GM19099 (cell line): ENCODE data around the gene RAB11FIP5.

Experiments used
- POLR2A ChIP-seq: IDR thresholded peaks from 3 replicates; pipeline ENCODE4 v1.6.1; 2011; ENCODE audit warnings: low read depth; ENCODE audit not compliant: insufficient read length; ENCODE audit errors: extremely low read depth

RAB11FIP5 gene

DNA sequence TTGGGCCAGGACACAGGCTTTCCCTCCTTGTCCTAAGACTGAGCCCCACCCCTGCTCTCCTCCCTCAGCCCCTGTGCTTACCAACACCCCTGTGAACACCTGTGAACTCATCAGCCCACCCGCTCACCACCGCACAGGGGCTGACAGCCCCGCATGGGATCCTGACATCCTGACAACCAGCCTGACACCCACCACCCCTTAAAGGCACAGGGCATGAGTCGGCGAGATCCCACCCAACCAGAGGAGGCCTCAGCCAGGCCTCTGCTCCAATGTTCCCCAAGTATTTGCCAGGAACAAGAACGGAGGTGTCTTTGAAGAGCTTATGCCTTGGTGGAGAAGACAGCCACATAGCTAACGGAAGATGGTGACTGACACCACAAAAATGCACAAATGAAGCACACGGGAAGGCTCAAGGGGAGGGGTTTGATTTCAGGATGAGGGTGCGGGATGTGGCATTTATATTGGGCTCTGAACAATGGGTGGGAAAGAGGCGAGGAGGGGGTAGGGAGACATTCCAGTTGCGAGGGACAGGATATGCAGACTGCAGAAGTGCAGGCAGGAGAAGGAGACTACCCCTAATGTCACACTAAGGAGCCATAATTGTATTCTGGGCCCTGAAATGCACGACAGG is 11.0 kb downstream of the RAB11FIP5 start:
- TF ChIP-seq POLR2A = no peak

DNA sequence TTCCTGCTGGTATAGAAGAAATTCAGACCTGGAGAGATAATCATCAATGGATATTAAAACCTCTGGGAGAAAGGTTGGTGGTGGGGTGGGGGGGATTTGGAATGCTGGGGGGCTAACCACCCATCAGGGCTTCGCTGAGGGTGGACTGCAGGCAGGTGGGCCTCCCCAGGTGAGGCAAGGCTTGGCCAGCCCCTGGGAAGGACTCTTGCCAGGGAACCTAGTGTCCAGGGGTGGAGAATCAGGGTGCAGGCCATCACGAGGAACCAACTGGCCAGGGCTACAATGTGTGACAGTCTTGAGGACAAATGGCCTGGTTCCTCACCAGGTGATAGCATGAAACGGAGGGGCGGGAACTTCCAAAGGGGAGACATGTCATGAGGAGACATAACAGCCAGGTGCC is 11.8 kb downstream of the RAB11FIP5 start:
- TF ChIP-seq POLR2A = no peak

DNA sequence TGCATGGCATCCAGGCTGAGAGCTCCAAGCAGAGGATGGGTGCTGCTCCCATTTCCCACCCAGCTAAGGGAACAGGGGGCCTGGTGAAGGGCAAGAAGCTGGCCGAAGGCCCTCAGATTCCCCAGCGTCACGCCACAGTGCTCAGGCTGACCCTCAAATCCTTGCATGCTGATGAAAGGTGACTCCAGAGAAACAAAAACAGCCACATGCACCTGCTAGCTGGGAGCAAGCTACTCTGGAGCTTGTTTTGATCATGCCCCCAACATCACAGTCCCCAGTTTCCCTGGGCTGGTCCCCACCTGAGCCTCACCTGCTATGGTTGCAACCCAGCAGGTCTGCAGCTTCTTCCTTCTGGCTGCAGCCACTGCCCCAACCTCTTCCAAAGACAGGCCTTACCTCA is 13.3 kb downstream of the RAB11FIP5 start:
- TF ChIP-seq POLR2A = no peak

DNA sequence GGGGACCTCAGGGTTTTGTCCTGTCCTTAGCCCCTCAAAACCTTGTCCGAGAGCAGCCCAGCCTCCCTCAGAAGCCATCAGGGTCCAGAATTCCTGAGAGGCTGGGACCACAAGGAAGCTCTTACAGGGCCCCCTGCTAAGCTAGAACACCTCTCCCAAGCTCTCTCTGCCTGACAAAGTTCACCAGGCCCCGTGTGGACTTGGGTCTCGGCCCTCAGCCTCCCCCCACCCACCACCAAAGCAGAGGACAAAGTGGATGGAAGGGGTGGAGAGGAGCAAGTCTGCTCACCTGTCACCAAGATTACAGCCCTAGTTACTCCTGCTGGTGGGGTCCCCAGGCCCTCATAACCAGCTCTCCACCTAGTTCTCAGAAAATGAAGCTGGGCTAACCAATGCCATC is 16.8 kb downstream of the RAB11FIP5 start:
- no peak for TF ChIP-seq POLR2A

DNA sequence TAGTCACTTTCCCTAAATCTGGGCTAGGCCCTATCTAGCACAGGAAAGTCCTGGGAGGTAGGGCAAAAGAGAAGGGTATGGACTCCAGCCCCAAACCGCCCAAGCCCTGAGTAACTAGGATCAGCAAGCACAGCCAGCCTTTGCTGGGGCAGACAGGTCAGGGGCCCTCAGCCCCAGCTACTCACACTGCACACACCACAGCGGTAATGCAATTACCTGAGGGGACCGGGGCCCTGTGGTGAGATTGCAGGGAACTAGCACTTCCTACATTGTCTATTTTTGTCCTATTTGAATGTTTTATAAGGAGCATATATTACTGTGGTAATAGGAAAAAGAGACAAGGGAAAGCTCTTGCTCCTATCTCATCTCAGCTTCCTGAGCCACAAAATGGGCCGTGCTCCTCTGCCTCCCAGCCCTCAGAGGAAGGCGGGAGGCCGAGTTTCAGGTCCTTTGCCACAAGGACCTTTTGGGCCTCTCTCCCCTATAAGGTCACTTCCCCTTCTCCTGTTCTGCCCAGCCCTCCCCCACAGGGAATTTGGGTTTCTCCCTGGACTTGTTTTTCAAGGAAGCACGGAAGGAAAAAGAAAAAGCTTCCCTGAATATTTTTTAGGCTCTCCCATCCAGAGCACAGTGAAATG is 20.5 kb downstream of the RAB11FIP5 start:
- TF ChIP-seq POLR2A = no peak

DNA sequence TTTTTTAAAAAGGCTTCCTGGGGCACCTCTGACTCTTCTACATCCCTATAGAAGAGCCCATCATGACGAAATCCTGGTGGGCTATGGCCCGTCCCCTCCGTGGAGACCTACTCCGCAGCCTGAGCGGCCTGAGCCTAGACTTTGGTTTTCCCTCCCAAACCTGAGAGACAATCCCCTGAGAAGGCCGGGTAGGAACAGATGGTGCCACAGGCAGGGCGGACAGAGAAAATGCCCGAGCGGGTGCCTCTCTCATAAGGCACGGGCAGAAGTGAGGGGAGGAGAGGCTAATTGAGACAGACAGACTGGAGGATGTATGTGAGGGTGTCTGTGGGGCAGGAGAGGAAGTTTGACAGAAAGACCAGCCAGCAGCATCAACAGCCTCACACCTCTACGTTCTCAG is 21.1 kb downstream of the RAB11FIP5 start:
- TF ChIP-seq POLR2A = no peak

DNA sequence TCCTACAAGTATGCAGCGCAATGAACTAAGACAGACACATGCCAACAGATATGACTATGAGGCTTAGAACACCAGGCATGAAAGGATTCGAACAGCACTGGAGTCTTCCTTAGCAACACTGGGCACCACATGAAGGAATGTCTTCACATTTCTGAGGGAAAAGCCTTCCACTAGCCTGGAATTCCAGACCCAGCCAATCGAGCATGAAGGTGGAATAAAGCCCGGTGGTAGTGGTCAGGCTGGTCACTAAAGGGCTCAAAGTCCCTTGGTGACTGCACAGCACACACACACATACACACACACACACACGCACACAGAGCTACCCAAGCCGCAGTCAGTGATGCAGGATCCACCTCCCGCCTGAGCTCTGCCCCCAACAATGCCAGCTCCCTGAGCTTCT is 21.6 kb downstream of the RAB11FIP5 start:
- TF ChIP-seq POLR2A = no peak

DNA sequence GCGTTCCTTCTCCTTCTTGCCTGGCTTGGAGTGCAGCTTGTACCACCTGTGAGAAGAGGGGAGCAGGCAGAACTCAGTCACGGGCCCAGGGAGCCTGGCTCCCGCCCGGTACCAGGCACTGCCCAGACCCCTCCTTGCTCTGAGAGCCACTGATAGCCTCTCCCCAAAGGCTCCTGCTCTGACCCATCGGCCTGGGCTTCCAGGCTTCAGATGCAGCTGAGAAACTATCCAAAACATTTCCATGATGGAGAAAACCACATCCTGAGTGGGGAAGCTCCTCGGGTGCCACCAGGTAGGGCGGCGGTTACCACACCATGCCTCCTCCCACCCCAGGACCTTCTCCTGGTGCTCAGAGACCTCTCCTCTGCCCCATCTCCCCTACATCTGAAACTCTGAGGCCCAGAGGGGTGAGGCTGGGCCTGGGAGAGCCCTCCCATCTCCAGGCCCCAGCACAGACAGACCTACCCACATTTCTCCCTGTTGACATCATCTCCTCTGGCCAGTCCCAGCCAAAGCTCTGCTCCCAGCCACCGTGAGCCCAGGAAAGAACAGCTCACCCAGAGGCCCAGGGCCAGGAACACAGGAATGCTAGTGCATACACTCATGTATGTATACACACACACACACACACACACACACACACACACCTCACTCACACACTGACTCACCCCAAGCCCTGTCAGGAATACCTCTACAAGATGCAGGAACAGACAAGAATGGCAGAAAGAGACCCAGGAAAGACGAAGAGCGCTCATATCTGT is 23.3 kb downstream of the RAB11FIP5 start:
- TF ChIP-seq POLR2A = no peak

DNA sequence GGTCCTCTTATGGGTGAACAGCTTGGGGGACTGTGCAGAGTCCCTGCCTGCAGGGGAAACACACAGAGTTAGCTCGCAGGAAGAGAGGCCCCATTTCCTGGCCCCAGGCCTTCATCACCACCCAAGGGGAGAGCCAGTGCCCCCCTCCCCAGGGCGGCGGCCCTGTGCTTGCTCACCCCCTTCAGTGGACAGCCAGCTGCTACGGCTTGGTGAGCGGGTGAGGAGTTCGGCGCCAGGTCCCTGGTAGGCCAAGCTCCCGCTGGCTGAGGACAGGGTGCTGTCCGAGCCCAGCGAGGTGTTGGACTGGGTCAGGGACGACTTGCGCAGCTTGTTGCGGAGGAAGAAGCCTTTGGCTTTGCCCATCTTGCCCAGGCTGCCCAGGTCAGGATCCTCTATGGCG is 24.0 kb downstream of the RAB11FIP5 start:
- TF ChIP-seq POLR2A = no peak

DNA sequence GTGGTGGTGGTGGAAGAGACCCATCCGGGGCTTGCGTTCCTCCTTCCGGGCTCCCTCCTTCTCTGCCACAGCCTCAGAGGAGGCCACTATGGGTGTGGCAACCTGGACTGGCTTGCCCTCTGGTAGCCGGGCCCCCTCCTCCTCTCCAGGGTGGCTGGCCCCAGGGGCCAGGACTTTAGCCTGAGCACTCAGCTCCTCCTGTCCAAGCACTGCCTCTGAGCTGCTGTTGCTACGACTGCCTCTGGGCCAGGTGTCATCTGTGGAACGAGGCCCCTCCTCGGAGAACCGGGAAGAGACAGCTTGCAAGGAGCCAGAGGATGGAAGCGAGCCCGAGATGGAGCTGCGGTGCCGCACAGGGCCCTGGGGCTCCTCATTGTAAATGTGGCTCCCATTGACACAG is 24.5 kb downstream of the RAB11FIP5 start:
- TF ChIP-seq POLR2A = no peak

DNA sequence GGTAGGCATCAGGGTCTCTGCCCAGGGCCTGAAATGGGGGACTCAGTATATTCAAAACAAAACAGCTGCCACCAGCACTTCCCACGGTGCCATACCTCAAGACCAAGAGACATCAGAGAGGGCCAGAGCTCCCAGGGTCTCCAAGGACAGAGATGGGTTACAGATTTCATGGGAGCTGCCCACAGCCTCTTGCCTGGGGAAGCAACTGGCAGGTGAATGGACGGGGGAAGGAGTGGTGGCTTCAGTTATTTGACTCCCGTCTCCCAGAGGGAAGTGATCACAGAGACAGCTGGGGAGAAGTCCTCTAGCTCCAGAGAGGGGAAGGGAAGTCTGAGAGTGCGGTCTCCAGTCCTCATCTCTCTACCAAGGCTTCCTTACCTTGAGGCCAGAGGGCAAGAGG is 25.4 kb downstream of the RAB11FIP5 start:
- TF ChIP-seq POLR2A = no peak

DNA sequence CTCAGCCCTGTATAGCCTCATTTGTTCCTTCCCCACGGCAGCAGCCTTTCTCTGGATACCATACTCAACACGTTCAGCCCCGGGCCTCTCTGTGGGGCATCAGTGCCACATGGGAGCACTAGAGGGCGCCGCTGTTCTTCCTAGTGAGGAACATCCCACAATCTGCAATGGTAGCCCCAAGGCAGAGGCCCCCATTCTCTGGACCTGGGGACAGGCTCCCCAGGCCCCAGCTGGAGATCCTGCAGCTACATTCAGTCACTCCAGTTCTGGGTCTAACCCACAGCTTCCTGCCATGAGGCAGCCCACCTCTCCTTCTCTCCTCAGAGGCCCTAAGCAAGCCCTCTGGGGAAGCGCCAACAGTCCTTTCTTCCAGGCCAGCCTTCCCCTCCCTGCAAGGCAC is 27.1 kb downstream of the RAB11FIP5 start:
- TF ChIP-seq POLR2A = no peak

DNA sequence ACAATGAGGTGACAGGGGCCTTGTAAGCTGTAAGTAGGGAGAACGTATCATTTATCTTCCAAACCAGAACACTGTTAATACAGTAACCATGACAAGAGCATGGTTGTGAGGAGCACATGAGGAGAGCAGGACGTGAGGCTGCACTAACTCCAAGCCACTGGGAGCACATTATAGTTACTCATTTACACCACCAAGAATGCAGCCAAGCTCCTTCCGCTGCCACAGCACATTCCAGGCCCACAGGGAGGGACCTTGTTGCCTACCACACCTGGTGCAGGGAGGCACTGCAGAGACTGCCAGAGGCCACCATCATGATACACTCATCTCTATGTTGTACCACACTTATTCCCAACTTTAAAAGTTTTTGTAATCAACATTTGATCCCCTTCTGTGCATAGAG is 27.8 kb downstream of the RAB11FIP5 start:
- TF ChIP-seq POLR2A = no peak

DNA sequence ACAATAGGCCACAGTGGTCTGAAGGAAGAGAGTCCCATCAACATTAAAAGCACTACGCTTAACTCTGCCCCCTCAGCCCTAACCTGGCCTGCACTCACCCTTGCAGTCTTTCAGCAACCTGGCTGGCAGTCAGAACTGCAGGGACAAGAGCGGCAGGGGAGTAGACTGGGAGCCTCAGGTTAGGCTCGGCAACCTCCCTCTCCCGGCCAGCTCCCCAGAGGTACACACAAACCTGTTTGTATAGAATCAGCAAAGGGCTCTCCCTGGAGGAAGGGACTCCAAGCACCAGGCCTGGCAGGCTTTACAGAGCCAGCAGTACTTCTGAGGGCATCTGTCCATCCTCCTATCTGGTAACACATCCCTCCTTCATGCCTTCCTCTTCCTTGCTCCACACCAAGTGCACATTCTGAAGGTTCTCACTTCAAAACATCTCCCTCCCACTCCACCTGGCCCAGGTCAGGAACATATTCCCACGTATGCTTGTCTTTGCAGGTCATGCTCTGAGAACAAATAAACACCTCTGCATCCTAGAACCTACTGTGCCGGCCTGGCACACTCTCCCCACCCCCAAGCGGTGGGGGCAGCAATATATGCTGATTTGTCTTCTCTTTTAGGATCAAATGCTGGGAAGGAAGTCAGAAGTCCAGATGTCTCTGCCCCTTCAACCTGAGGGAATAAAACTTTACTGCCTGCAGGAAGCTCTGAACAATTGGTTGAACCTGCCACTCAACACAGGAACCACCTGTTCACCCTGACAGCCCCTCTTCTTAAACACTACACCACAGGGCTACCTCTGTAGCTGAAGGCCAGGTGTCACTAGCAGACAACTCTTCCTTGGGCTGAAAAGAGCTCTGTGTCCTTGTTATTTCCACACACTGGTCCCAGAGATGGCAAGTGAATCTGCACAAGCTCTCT is 28.6 kb downstream of the RAB11FIP5 start:
- no peak for TF ChIP-seq POLR2A

DNA sequence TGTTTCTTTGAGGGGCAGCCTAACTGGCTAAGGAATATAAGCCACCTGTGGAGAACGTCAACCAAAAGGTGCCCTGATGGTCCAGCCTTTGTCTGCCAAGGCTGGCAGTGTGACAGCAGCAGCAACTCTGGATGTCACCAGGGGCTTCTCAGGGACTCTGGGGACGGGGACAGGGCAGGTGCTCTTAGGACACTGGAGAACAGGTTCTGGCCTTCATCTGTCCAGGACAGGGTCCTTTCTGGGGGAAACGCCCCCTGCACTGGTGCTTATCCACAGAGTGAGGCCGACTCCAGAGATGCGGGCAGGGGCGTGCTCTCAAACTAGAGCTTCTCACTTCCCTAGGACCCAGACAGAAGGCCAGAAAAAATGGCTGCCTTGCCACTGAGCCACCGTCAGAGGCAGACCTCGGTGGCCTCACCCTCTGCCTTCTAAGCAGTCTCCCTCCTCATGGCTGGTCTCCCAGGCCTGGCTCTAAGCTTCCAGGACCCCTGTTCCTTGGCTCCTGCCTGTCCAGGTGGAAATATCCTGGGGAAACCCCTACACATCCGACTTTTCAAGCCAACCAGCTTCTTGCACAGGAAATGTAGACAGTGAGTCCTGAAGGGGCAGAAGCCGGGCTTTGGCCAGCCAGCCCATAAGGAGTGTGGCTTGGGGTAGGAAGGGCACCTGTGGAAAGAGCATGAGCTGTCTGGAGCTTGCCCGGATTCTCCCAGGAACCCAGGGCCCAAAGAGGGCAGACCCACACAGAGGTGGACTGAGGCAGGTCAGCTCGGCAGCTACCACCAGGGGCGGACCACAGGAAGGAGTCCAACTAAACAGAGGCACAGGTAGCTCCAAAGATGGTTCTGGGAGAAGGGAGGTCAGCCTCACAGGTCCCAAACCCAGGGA is 30.0 kb downstream of the RAB11FIP5 start:
- TF ChIP-seq POLR2A = no peak

DNA sequence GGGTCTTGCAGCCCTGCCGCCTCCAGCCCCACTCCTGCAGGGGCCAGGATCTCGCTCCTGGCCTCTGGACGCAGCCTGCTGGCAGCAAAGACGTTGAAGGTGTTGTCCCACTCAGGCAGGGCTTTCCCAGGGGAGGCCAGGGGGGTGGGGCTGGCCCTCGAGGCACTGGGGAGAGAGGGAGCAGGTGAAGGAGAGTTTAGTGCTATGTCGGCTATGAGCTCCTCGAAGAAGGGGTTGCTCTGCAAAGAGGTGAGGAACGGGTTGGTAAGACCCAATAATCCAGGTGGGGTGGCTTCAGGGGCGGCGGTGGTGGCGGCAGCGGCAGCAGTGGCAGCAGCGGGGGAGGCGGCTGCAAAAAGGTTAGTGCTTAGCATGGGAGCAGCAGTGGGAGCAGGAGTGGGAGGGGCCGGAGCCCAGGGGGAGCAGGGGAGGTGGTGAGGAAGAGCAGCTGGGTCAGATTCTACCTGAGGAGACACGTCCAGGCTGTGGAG is 31.5 kb downstream of the RAB11FIP5 start:
- no peak for TF ChIP-seq POLR2A
